Measurements from ENCODE around the gene BMPR1A.

GRCh38 chr10:86802473-86803108 lies 46.2 kb downstream of the BMPR1A start:
- TF ChIP-seq CTCF (conservative IDR thresholded peaks at IDR 0.05; ENCODE audit: low read depth, low read length) (no peak), MXI1 (IDR thresholded peaks at IDR 0.05; ENCODE audit: borderline replicate concordance, low read depth, low read length) (no peak), POLR2A (IDR thresholded peaks at IDR 0.05; ENCODE audit: low read depth, low read length) (no peak), BHLHE40 (IDR thresholded peaks at IDR 0.05; ENCODE audit: low read depth, low read length) (no peak), NFE2L2 (IDR thresholded peaks at IDR 0.05; ENCODE audit: low read depth, low read length) (no peak), CHD1 (IDR thresholded peaks at IDR 0.05; ENCODE audit: low read depth, low read length) (no peak)
